Epithelial cell of prostate (primary cell): ENCODE data around the gene IL1RL2.

Experiments used
- DNase-seq: peaks from one replicate; pipeline ENCODE4 v3.0.0-alpha.2; 2011; ENCODE audit warnings: low read depth, low spot score
- H3K27ac ChIP-seq: fragments of 450-650 bp; 2 replicates; pipeline ENCODE4 v1.5.1; 2017; ENCODE audit warnings: mild to moderate bottlenecking

IL1RL2 gene

DNA sequence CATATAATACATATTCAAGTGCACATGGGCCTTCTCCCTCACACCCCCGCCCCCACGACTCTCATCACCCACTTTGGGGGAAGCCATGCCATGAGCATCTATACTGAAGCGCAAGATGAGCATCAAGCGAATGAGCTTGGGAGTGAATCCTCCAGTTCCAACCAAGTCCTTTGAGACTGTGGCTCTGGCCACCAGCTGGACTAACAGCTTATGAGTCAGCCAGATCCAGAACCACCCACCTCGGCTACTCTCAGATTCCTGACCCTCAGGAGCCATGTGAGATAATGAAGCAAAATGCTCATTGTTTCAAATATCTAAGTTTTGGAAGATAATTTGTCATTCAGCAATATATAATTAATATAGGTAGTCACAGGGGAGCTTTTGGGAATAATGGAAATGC is 102.3 kb downstream of the IL1RL2 start:
- no peak for DNase-seq
- H3K27ac ChIP-seq = no peak overlapping the region
